22Rv1 (cell line): ENCODE data around the gene CREG2.

Experiments
- H3K27ac ChIP-seq: fragments of 450-650 bp; 2 replicates; pipeline ENCODE4 v1.5.1; 2017
- CTCF ChIP-seq: fragments of 450-650 bp; IDR thresholded peaks from 2 replicates; pipeline ENCODE4 v1.5.1; 2017; ENCODE audit warnings: mild to moderate bottlenecking
- ZFX ChIP-seq: fragments of 450-650 bp; IDR thresholded peaks from 2 replicates; pipeline ENCODE4 v1.6.1; 2017; ENCODE audit warnings: antibody characterized with exemption, borderline replicate concordance

CREG2 gene

GRCh38 chr2:101307950-101308431 lies 79.3 kb downstream of the CREG2 start:
- peak overlapping the region; percentile 52 for H3K27ac ChIP-seq
- TF ChIP-seq CTCF: no peak
- no peak for TF ChIP-seq ZFX

- H3K27ac ChIP-seq: no peak overlapping the region
- no peak for TF ChIP-seq CTCF
- TF ChIP-seq ZFX: no peak
Observed at GRCh38 chr2:101307503-101307902, 79.8 kb downstream of the CREG2 start.

GRCh38 chr2:101306410-101306809 lies 80.9 kb downstream of the CREG2 start:
- TF ChIP-seq CTCF (no peak), ZFX (no peak)
- no peak overlapping the region for H3K27ac ChIP-seq

- TF ChIP-seq ZFX: no peak
- TF ChIP-seq CTCF: no peak
- H3K27ac ChIP-seq: no peak overlapping the region
Observed at GRCh38 chr2:101305492-101306078, 81.7 kb downstream of the CREG2 start.

GRCh38 chr2:101305035-101305434 lies 82.3 kb downstream of the CREG2 start:
- H3K27ac ChIP-seq: no peak overlapping the region
- TF ChIP-seq ZFX (no peak), CTCF (no peak)

- no peak overlapping the region for H3K27ac ChIP-seq
- TF ChIP-seq CTCF (no peak), ZFX (no peak)
Observed at GRCh38 chr2:101303688-101304087, 83.6 kb downstream of the CREG2 start.

GRCh38 chr2:101302016-101302415 lies 85.3 kb downstream of the CREG2 start:
- peak overlapping the region; percentile 8; the same call in 1 of the 2 replicates for H3K27ac ChIP-seq
- TF ChIP-seq CTCF (no peak), ZFX (no peak)
